Measurements from ENCODE around the gene ELMO3. TPM values are rescaled to one million over a fixed set of nuclear protein-coding genes. Genes with fewer than 3 reads are reported as not detected.

Gene ELMO3
- total and polyA plus RNA-seq, 2 donors (not counting 3 experiments of a cell fraction or from before 2014, with no cell fraction given): 3.9 to 5.7 TPM

DNA sequence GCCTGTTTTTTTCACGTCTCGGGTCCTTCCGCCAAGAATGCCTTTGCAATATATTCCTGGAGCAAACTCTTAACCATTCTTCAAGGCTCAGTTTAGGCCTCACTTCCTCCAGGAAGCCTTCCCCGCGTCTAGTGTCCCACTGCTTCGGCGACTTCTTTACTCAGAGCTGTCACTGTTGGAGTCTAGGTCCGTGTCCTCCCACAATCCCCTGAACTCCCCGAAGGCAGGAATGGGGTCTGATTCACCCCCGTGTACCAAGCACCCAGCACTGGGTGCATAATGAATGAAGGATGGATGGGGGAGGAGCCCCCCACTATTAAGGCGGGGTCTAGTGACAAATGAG lies 15.7 kb upstream of the ELMO3 start:
- POLR2A ChIA-PET: no interaction called here
- FAIRE-seq: no peak
- TSS peak; percentile 41 for BruUV-seq (replicated peaks)
- Histone ChIP-seq H3K9me1 (replicated peaks; ENCODE audit: control insufficient read depth, extremely low read depth, insufficient read depth, low read length) (no peaks in the 10 kb centered on the region), H2AFZ (ENCODE audit: low read depth, low read length) (peak overlapping the region; percentile 93), H3K4me1 (ENCODE audit: control insufficient read depth, extremely low read depth, insufficient read depth, low read length) (peaks cover 33% of the 10 kb centered on the region), H3K9me3 (replicated peaks; ENCODE audit: control insufficient read depth, insufficient read depth, low read length) (no peaks in the 10 kb centered on the region), H3K27ac (ENCODE audit: insufficient read depth, low read depth, low read length) (peak overlapping the region; percentile 95), H3K27me3 (ENCODE audit: control insufficient read depth in 2 of 2, insufficient read depth in 2 of 2, low read length in 2 of 2) (no peaks in the 10 kb centered on the region), H3K4me2 (ENCODE audit: insufficient read depth, low read length) (peak overlapping the region; percentile 96), H4K20me1 (replicated peaks; ENCODE audit: control insufficient read depth, extremely low read depth, insufficient read depth, low read length) (no peaks in the 10 kb centered on the region), H3K36me3 (ENCODE audit: control insufficient read depth in 2 of 2, extremely low read depth in 1 of 2, insufficient read depth in 2 of 2, low read length in 2 of 2) (no peaks in the 10 kb centered on the region), H3K4me3 (replicated peaks in 1 of 3; ENCODE audit: insufficient read depth in 1 of 3, low read depth in 1 of 3, low read length in 3 of 3) (peak overlapping the region; percentile 75 to 90 (median 88)), H3K79me2 (ENCODE audit: control insufficient read depth, insufficient read depth, low read length) (peaks cover 13% of the 10 kb centered on the region), H3K9ac (replicated peaks; ENCODE audit: extremely low read depth, insufficient read depth, low read length) (peak overlapping the region; percentile 99)
- intact Hi-C loops (cut with micrococcal nuclease) (loop anchor here (1.0 kb wide), 1 partner anchor 9 kb away; no protein-coding TSS in a partner anchor), dilution Hi-C loops (cut with MboI; ENCODE audit: extremely low pct_ligation_motif_present, low sequenced_read_pairs) (no loop called here)
- CTCF ChIA-PET: interaction anchor here (0.7 to 3.5 kb wide), 4 partner anchors 14 to 229 kb away, joined by 3 to 40 read pairs (median 16); partner anchors contain the start of gene NOL3
- no peak for DNase-seq (ENCODE audit: low read depth, low spot score)
- TF ChIP-seq POLR2AphosphoS5 (IDR thresholded peaks at IDR 0.05; ENCODE audit: insufficient read depth, low read depth, low read length): no peak
- TF ChIP-seq EZH2 (IDR thresholded peaks at IDR 0.05; ENCODE audit: borderline replicate concordance, low read depth, low read length, severe bottlenecking): no peak
- TF ChIP-seq JUN (IDR thresholded peaks at IDR 0.05; ENCODE audit: borderline replicate concordance, insufficient read depth, insufficient read length, low read depth): no peak
- TF ChIP-seq, protein P1, sequence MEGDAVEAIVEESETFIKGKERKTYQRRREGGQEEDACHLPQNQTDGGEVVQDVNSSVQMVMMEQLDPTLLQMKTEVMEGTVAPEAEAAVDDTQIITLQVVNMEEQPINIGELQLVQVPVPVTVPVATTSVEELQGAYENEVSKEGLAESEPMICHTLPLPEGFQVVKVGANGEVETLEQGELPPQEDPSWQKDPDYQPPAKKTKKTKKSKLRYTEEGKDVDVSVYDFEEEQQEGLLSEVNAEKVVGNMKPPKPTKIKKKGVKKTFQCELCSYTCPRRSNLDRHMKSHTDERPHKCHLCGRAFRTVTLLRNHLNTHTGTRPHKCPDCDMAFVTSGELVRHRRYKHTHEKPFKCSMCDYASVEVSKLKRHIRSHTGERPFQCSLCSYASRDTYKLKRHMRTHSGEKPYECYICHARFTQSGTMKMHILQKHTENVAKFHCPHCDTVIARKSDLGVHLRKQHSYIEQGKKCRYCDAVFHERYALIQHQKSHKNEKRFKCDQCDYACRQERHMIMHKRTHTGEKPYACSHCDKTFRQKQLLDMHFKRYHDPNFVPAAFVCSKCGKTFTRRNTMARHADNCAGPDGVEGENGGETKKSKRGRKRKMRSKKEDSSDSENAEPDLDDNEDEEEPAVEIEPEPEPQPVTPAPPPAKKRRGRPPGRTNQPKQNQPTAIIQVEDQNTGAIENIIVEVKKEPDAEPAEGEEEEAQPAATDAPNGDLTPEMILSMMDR (IDR thresholded peaks at IDR 0.05; ENCODE audit: extremely low read depth in 1 of 2, insufficient read depth in 1 of 2, low read depth in 1 of 2, low read length in 2 of 2): no peak
- no peak for TF ChIP-seq FOS (IDR thresholded peaks at IDR 0.05; ENCODE audit: borderline replicate concordance, insufficient read depth, low read length)
- TF ChIP-seq POLR2A (IDR thresholded peaks at IDR 0.05; ENCODE audit: low read depth, low read length): no peak
- TF ChIP-seq, protein P2, sequence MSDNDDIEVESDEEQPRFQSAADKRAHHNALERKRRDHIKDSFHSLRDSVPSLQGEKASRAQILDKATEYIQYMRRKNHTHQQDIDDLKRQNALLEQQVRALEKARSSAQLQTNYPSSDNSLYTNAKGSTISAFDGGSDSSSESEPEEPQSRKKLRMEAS (IDR thresholded peaks at IDR 0.05; ENCODE audit: insufficient read depth, insufficient read length): no peak
- no peak for TF ChIP-seq GATA2 (IDR thresholded peaks at IDR 0.05; ENCODE audit: insufficient read depth, insufficient read length, low read depth, low read length)
- TF ChIP-seq MYC (IDR thresholded peaks at IDR 0.05; ENCODE audit: low read depth, low read length): no peak

Measured in endothelial cell of umbilical vein (primary cell).